HL-60 (cell line): ENCODE data around the gene MAD1L1.

Experiments
- CTCF ChIP-seq: IDR thresholded peaks from one replicate; pipeline ENCODE4 v1.5.1; 2011; ENCODE audit warnings: low read length, control low read depth, inconsistent platforms; ENCODE audit not compliant: insufficient read depth
- POLR2AphosphoS5 ChIP-seq: IDR thresholded peaks from 2 replicates; pipeline ENCODE4 v1.6.1; 2012; ENCODE audit warnings: low read depth
- REST ChIP-seq: IDR thresholded peaks from 2 replicates; pipeline ENCODE4 v1.6.1; 2012; ENCODE audit warnings: low read depth; ENCODE audit not compliant: insufficient replicate concordance
- SPI1 ChIP-seq: IDR thresholded peaks from 2 replicates; pipeline ENCODE4 v1.6.1; 2012; ENCODE audit warnings: low read depth, mild to moderate bottlenecking, borderline replicate concordance

DNA sequence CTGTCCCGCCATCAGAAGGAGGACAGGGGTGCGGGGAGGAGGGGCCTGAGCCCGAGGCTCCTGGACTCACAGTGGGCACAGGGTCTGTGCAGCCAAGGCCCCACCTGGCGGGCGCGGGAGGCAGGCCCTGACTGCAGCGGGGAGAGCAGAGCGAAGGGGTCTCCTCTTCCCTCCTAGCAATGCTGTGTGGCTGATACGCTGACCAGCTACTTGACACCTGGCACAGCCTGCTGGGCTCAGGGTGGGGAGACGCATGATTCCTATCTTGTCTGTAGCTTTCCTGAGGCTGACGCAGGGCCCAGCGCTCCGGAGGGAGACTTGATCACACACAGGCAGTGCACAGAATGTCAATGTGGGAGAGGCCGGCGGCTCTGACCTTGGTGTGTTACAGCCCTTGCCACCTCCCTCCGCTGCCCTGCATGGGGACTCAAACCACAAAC, 387.8 kb downstream of the MAD1L1 start:
- no peak for TF ChIP-seq CTCF
- no peak for TF ChIP-seq POLR2AphosphoS5
- no peak for TF ChIP-seq SPI1
- no peak for TF ChIP-seq REST
